GM06990 (cell line): ENCODE results near the gene KSR2.

ENCODE experiments used
- DNase-seq: peaks from one replicate; pipeline ENCODE4 v3.0.0-alpha.2; 2011; ENCODE audit not compliant: insufficient read length; ENCODE audit errors: extremely low read depth
- H3K27me3 ChIP-seq: replicated peaks from 2 replicates; pipeline ENCODE4 v1.6.0; 2011; ENCODE audit warnings: low read length; ENCODE audit not compliant: control insufficient read depth, insufficient read depth
- H3K36me3 ChIP-seq: 2 replicates; pipeline ENCODE4 v1.5.1; 2011; ENCODE audit warnings: low read length; ENCODE audit not compliant: control insufficient read depth, insufficient read depth
- H3K4me3 ChIP-seq: replicated peaks from 2 replicates; pipeline ENCODE4 v1.5.1; 2011; ENCODE audit warnings: low read depth, mild to moderate bottlenecking, control low read depth, low read length
- CTCF ChIP-seq: IDR thresholded peaks from 2 replicates; pipeline ENCODE4 v1.5.1; 2011; ENCODE audit warnings: low read length, control low read depth, mild to moderate bottlenecking, inconsistent platforms; ENCODE audit not compliant: insufficient read depth, poor library complexity, severe bottlenecking

The KSR2 gene

GRCh38 chr12:117926391-117926899 is 42.3 kb downstream of the KSR2 start:
- DNase-seq: no peak
- Histone ChIP-seq H3K4me3 (no peak overlapping the region), H3K27me3 (no peaks in the 10 kb centered on the region), H3K36me3 (no peaks in the 10 kb centered on the region)
- TF ChIP-seq CTCF: no peak

DNA sequence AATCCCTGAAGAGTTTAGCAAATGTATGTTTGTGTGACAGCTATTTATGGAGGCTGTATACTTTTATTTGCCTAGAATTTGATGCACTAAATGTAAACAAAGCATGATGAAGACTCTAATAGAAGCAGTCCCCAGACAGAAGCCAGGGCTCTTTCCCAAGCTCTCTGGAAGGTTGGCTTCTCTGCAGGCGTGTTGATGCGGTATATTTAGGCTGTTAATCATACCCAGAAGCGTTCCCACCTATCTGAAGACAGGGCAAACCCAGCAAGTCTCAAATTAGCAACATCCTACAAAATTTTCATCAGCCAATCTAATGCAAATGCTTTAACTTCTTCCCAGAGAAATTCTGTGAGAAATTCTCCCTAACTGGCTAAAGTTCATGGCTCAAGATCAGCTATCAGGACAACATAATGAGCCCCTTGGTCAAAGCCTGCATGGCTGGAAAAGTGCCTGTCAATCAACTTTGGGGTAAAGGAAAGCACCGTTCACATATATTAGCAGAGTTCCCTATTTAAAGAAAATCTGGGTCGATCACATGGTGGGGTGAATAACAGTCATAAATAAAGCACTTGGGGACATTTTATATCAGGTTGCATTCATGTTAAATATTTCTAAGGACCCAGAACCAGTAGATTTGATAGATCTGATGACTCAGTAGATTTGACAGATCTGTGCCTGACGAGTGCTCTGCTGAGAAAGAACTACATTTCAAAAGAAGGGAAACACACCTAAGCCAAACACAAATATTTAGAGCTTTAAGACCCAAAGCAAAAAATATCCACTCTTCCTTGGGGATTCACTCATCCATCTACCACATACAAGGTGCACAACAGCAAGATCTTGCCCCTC is 46.6 kb downstream of the KSR2 start:
- no peak overlapping the region for H3K4me3 ChIP-seq
- no peaks in the 10 kb centered on the region for H3K27me3 ChIP-seq
- DNase-seq: no peak
- TF ChIP-seq CTCF: no peak
- no peaks in the 10 kb centered on the region for H3K36me3 ChIP-seq

DNA sequence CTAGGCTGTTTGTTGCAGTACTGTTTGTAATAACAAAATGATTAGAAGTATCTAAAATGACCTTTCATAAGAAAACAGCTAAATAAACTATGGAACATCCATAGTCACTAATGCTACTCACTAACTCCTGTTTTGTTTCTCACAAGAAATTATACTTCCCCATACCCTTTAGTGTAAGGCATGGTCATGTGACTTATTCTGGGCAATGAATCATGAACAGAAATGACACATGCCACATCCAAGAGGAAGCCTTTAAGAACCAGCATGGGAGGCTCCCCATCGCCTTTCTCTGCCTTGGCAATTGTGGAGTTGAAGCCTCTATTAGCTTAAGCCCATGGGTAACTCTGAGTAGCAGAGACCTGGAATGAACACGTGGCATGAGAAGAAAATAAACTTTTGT is 49.3 kb downstream of the KSR2 start:
- no peak for DNase-seq
- H3K27me3 ChIP-seq: no peaks in the 10 kb centered on the region
- H3K36me3 ChIP-seq: no peaks in the 10 kb centered on the region
- TF ChIP-seq CTCF: no peak
- H3K4me3 ChIP-seq: no peak overlapping the region

DNA sequence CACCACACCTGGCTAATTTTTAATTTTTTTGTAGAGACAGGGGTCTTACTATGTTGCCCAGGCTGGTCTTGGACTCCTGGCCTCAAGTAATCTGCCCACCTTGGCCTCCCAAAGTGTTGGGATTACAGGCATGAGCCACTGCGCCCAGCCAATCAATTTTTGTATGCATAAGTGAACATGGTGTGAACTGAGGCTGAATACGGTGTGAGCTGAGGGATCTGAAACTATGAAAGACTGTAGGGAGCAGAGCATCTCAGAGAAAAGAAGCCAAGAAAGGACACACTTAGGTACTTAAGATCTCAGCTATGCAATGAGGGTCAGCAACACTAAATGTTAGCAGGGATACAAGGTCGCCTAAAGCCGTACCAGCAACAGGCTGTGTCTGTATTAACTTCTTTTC is 54.1 kb downstream of the KSR2 start:
- Histone ChIP-seq H3K36me3 (no peaks in the 10 kb centered on the region), H3K27me3 (no peaks in the 10 kb centered on the region), H3K4me3 (no peak overlapping the region)
- TF ChIP-seq CTCF: no peak
- no peak for DNase-seq

- no peaks in the 10 kb centered on the region for H3K36me3 ChIP-seq
- H3K27me3 ChIP-seq: no peaks in the 10 kb centered on the region
- TF ChIP-seq CTCF: no peak
- no peak overlapping the region for H3K4me3 ChIP-seq
- no peak for DNase-seq
Observed at GRCh38 chr12:117912756-117913155, 56.0 kb downstream of the KSR2 start.

GRCh38 chr12:117908411-117908810 is 60.4 kb downstream of the KSR2 start:
- Histone ChIP-seq H3K36me3 (no peaks in the 10 kb centered on the region), H3K4me3 (no peak overlapping the region), H3K27me3 (no peaks in the 10 kb centered on the region)
- no peak for DNase-seq
- TF ChIP-seq CTCF: no peak
